HG03378 (cell line): ENCODE measurements around the gene PSMD2.
A peak's percentile ranks its signal among the peaks of the same experiment; 100 is the strongest.

Source experiments
- ATAC-seq: cut with Tn5 transposase; IDR thresholded peaks from one replicate; pipeline ENCODE4 v1.9.1; 2021; ENCODE audit warnings: mild to moderate bottlenecking, moderate library complexity; ENCODE audit not compliant: unreplicated experiment

The PSMD2 gene

DNA sequence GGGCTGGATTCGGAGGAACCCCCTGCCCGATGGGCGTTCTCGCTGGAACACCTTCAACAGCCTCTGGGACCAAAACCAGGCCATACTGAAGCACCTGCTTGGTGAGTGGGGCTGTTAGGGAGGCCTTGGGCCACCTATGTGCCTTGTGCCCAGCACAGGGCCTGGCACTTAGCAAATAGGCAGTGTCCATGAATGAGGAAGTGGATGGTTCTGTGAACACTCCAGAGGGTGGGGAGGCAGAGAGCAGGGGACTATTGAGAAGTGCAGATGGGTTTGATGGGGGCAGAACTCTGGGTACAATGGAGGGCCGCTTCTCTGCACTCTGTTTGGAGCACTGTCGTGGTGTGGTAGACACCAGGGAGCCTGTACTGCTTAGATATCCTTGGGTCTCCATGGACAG, 21.7 kb upstream of the PSMD2 start:
- ATAC-seq: no peak

DNA sequence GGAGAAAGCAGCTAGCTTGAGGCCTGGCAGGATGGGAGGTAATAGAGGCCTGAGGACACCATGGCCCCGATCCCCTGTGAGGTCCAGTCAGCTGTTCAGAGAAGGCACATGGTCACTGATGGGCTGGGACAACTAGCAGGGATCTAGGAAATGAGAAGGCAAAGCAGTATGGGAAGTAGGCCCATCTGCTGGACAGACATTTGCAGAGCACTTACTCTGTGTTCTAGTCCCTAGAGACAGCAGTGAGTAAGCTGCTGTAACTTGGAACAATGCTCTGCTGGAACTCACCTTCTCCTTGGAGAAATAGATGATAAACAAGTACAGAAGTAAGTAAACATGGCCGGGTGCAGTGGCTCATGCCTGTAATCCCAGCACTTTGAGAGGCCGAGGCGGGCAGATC, 16.1 kb upstream of the PSMD2 start:
- no peak for ATAC-seq

GRCh38 chr3:184283681-184284080, 15.4 kb upstream of the PSMD2 start:
- no peak for ATAC-seq

DNA sequence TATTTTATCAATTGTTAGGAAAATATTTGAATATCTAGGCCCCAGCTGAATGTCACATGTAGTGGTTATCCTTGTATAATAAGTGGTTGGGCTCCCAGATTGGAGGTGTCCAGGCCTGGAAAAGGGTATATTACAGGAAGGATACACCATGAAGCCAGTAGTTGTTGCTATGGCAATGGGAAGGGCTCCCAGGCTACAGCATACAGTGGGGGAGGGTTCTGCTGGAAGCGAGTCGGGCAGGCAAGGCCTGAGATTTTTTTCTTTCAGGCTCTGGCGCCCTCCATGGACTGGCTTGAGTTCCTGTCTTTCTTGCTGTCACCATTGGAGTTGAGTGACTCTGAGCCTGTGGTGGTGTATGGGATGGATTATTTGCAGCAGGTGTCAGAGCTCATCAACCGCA, 14.3 kb upstream of the PSMD2 start:
- no peak for ATAC-seq

- no peak for ATAC-seq
Observed at GRCh38 chr3:184289426-184289938, 9.6 kb upstream of the PSMD2 start.

DNA sequence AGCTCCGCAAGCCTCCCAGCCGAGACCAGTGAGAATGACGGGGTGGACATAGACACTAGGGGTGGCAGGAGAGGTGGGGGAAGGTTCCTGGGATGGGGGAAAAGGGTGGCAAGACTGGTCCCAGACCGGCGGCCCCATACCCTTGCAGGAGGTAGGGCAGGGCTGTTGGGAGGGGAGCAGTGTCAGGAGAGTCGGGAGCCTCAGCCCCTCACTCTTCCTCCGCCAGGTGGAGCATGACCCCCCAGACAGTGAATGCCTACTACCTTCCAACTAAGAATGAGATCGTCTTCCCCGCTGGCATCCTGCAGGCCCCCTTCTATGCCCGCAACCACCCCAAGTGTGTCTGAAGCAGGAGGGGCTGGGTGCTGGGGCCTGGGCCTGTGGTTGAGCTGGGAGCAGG, 8.7 kb upstream of the PSMD2 start:
- ATAC-seq: no peak

- ATAC-seq: no peak
Observed at GRCh38 chr3:184291044-184291737, 7.8 kb upstream of the PSMD2 start.

GRCh38 chr3:184291738-184292445, 7.1 kb upstream of the PSMD2 start:
- no peak for ATAC-seq

GRCh38 chr3:184295771-184296170, 3.3 kb upstream of the PSMD2 start:
- no peak for ATAC-seq

GRCh38 chr3:184296616-184297015, 2.4 kb upstream of the PSMD2 start:
- ATAC-seq: no peak

DNA sequence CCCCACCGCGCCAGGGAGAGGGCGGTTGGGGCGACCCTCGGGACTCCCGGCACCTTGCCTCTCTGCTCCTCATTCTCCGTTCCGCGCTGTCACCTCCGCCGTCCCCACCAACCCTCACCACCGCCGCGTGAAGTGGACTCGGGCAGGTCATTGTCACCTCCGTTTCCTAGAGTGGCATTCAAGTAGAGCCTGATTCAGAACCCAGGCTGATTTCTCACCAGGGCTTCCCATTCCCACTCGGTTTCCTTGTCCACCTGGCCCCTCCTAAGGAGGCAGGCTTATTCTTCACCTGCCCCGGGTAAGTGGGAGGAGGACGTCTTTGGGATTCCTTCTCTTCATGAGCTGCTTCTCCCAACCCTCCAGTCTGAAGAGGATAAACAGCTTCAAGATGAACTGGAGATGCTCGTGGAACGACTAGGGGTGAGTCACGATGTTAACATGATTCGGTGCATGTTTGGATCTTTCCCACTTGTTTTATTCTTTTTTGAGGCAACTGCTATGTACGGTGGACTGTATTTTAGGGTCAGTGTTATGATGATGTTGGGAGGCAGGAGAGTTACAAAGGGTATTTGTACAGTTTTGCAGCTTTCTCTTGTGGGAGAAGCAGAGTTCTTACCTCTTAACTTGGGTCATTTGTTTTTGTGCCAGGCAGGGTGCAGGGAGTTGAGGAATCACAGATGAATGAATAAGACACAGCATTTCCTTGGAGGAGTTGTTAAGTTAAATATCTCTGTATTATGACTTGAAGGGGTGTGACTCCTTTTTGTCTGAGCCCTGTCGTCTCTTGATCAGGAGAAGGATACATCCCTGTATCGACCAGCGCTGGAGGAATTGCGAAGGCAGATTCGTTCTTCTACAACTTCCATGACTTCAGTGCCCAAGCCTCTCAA, 692 bp downstream of the PSMD2 start:
- no peak for ATAC-seq

- ATAC-seq: no peak
Observed at GRCh38 chr3:184300378-184300720, 1.3 kb downstream of the PSMD2 start.

DNA sequence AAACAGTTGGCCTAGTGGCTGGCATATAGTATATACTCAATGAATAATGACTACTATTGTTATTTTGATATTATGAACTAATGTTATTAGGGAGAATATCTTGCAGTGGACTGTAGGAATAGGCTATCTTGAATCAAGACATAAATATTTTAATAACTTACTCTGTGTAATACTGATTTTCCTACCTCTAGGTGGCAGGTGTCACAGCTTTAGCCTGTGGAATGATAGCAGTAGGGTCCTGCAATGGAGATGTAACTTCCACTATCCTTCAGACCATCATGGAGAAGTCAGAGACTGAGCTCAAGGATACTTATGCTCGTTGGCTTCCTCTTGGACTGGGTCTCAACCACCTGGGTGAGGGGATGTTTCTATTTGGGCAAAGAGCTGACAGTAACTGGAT, 6.5 kb downstream of the PSMD2 start:
- ATAC-seq: no peak

DNA sequence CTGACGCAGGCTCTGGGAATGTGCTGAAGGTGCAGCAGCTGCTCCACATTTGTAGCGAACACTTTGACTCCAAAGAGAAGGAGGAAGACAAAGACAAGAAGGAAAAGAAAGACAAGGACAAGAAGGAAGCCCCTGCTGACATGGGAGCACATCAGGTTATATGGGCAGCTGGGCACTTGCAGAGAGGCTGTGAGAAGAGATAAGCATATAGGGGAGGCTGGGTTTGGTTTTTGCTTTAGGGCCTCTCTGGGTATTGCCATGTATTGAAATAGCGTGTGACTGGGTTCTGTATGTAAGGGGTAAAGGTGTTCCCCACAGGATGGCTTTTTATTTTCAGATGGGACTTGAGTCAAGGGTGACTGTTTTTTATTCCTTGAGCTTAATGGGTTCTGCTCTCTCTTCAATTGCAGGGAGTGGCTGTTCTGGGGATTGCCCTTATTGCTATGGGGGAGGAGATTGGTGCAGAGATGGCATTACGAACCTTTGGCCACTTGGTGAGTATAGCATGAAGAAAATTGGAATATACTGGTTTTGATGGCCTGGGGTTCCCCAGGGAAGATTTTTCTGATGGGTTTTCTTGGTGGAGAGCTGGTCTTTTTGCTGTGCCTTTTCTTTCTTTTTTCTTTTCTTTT, 7.4 kb downstream of the PSMD2 start:
- ATAC-seq: no peak

- no peak for ATAC-seq
Observed at GRCh38 chr3:184307915-184308314, 8.9 kb downstream of the PSMD2 start.

DNA sequence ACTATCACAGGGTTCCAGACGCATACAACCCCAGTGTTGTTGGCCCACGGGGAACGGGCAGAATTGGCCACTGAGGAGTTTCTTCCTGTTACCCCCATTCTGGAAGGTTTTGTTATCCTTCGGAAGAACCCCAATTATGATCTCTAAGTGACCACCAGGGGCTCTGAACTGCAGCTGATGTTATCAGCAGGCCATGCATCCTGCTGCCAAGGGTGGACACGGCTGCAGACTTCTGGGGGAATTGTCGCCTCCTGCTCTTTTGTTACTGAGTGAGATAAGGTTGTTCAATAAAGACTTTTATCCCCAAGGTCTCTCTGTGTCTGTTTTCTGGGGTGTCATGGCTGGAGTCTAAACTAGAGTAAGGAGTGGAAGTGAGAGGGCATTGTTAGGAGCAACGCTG, 9.7 kb downstream of the PSMD2 start:
- no peak for ATAC-seq

DNA sequence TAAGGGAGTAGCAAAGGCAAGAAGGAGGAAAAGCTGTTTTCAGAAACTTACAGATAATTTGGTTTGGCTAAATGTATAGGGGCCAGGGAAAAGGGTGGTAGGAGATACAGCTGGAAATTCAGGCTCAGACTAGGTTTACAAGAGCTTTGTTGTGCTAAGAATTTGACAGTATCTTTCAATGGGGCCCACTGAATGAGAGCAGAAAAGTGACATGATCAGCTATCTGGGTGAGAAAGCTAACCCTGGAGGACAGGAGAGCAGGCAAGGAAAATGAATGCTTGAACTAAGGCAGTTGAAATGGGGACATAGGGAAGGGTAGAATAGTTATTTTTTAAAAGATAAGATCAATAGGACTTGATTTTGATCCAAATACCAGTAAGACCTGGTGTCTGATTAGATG, 12.6 kb downstream of the PSMD2 start:
- no peak for ATAC-seq

- ATAC-seq: peak; percentile 75
Observed at GRCh38 chr3:184314363-184314699, 15.3 kb downstream of the PSMD2 start, which contains the start of gene EIF4G1. Gene EIF4G1, plus strand, starts transcription at chr3:184314606. Its CDS starts 1,191 bp downstream, at chr3:184315797.

- ATAC-seq: peak; percentile 8
Observed at GRCh38 chr3:184314700-184315542, 15.9 kb downstream of the PSMD2 start.

DNA sequence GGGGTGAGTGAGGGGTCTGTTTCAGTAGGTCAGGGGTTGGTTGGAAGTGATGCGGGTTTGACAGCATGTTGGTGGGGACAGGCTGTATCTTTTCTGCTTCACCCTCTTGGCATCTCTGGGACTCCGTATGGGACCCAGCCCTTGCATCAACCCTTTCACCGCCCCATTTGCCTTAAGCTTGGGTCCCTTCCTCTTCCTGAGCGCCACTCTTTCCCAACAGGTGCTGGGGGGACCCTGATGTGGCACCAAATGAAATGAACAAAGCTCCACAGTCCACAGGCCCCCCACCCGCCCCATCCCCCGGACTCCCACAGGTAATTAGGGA, 16.5 kb downstream of the PSMD2 start:
- ATAC-seq: no peak
